Gastrocnemius medialis (tissue), 4 donors: ENCODE data around the gene SVEP1.

ENCODE experiments used
- POLR2A ChIP-seq, 2 donors: fragments of 450-650 bp; IDR thresholded peaks; one replicate each; pipeline ENCODE4 v1.6.1; 2017; ENCODE audit warnings: antibody characterized with exemption in 2 of 2, mild to moderate bottlenecking in 2 of 2, moderate library complexity in 2 of 2
- TF ChIP-seq, protein P1 (sequence below), 5 experiments: fragments of 450-650 bp in 3 of 5; fragments of 200-600 bp in 2 of 5; sonication (generic) in 2 of 5; IDR thresholded peaks in 4 of 5; conservative IDR thresholded peaks in 1 of 5; 1 replicate in 4 of 5; 2 replicates in 1 of 5; pipeline ENCODE4 v1.5.1; 2016 to 2019; ENCODE audit warnings: antibody characterized with exemption in 5 of 5, mild to moderate bottlenecking in 3 of 5, moderate library complexity in 3 of 5

DNA sequence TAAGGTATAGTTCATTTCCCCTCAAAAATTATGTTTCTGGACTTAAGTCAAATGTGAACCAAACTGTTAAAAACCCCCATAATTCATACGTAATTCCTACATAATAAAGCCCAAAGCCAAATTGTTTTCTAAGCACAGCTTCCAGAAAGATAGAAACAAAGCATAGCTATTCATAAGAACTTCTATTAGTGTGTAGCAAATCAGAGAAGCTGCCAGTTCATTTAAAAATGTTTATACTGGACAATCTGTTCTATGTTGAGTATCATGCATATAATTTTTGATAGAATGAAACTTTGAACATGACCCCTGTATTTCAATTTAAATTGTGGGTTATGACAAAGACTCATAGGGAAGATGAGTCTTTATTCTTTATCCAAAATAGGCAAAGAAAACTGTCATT, 122.9 kb downstream of the SVEP1 start:
- TF ChIP-seq, protein P1, sequence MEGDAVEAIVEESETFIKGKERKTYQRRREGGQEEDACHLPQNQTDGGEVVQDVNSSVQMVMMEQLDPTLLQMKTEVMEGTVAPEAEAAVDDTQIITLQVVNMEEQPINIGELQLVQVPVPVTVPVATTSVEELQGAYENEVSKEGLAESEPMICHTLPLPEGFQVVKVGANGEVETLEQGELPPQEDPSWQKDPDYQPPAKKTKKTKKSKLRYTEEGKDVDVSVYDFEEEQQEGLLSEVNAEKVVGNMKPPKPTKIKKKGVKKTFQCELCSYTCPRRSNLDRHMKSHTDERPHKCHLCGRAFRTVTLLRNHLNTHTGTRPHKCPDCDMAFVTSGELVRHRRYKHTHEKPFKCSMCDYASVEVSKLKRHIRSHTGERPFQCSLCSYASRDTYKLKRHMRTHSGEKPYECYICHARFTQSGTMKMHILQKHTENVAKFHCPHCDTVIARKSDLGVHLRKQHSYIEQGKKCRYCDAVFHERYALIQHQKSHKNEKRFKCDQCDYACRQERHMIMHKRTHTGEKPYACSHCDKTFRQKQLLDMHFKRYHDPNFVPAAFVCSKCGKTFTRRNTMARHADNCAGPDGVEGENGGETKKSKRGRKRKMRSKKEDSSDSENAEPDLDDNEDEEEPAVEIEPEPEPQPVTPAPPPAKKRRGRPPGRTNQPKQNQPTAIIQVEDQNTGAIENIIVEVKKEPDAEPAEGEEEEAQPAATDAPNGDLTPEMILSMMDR (IDR thresholded peaks at IDR 0.05 in 4 of 5, conservative IDR thresholded peaks at IDR 0.05 in 1 of 5) = no peak
- TF ChIP-seq POLR2A (IDR thresholded peaks at IDR 0.05) = no peak
